22Rv1 (cell line): ENCODE data around the gene SLC25A51.
A peak's percentile ranks its signal among the peaks of the same experiment; 100 is the strongest.

Experiments used
- H3K27ac ChIP-seq: fragments of 450-650 bp; 2 replicates; pipeline ENCODE4 v1.5.1; 2017
- CTCF ChIP-seq: fragments of 450-650 bp; IDR thresholded peaks from 2 replicates; pipeline ENCODE4 v1.5.1; 2017; ENCODE audit warnings: mild to moderate bottlenecking
- ZFX ChIP-seq: fragments of 450-650 bp; IDR thresholded peaks from 2 replicates; pipeline ENCODE4 v1.6.1; 2017; ENCODE audit warnings: antibody characterized with exemption, borderline replicate concordance

Gene SLC25A51

GRCh38 chr9:37906312-37907239 is 2.6 kb upstream of the SLC25A51 start:
- TF ChIP-seq CTCF (no peak), ZFX (no peak)
- no peak overlapping the region for H3K27ac ChIP-seq

- TF ChIP-seq ZFX (no peak), CTCF (no peak)
- no peak overlapping the region for H3K27ac ChIP-seq
Measured at GRCh38 chr9:37905776-37906175, 1.8 kb upstream of the SLC25A51 start.

GRCh38 chr9:37905131-37905505 is 1.2 kb upstream of the SLC25A51 start:
- H3K27ac ChIP-seq = peak overlapping the region; percentile 83
- no peak for TF ChIP-seq CTCF
- no peak for TF ChIP-seq ZFX

GRCh38 chr9:37904445-37905130 is 661 bp upstream of the SLC25A51 start:
- TF ChIP-seq ZFX (no peak), CTCF (peak; percentile 70)
- peak overlapping the region; percentile 83 for H3K27ac ChIP-seq

GRCh38 chr9:37902796-37903646 is 906 bp downstream of the SLC25A51 start:
- no peak for TF ChIP-seq CTCF
- TF ChIP-seq ZFX = no peak
- H3K27ac ChIP-seq = peak overlapping the region; percentile 83

GRCh38 chr9:37902131-37902530 is 1.8 kb downstream of the SLC25A51 start:
- no peak overlapping the region for H3K27ac ChIP-seq
- TF ChIP-seq CTCF (no peak), ZFX (no peak)
